HG03039 (cell line): ENCODE results near the gene LGI1.
A peak's percentile ranks its signal among the peaks of the same experiment; 100 is the strongest.

Source experiments
- ATAC-seq: cut with Tn5 transposase; IDR thresholded peaks from one replicate; pipeline ENCODE4 v1.9.1; 2021; ENCODE audit warnings: mild to moderate bottlenecking, moderate library complexity; ENCODE audit not compliant: unreplicated experiment

LGI1 gene

GRCh38 chr10:93757801-93758507 lies at the start of gene LGI1:
Gene LGI1 (plus strand): TSS chr10:93757936. CDS start chr10:93758145, 209 bp downstream.
- ATAC-seq = no peak

GRCh38 chr10:93710333-93710909 lies 47.3 kb upstream of the LGI1 start:
- ATAC-seq = no peak

- ATAC-seq = no peak
These were observed 45.8 kb upstream of the LGI1 start for GRCh38 chr10:93711891-93712290.

- no peak for ATAC-seq
These were observed 45.1 kb upstream of the LGI1 start for GRCh38 chr10:93712593-93712992.

- peak; percentile 89 for ATAC-seq
These were observed 42.4 kb upstream of the LGI1 start for GRCh38 chr10:93715345-93715744.

GRCh38 chr10:93716766-93717165 lies 41.0 kb upstream of the LGI1 start:
- no peak for ATAC-seq

GRCh38 chr10:93718937-93719725 lies 38.6 kb upstream of the LGI1 start:
- peak; percentile 36 for ATAC-seq

- no peak for ATAC-seq
These were observed 37.8 kb upstream of the LGI1 start for GRCh38 chr10:93719901-93720300.

GRCh38 chr10:93722550-93722949 lies 35.2 kb upstream of the LGI1 start:
- no peak for ATAC-seq

GRCh38 chr10:93723153-93723552 lies 34.6 kb upstream of the LGI1 start:
- no peak for ATAC-seq

GRCh38 chr10:93726024-93726423 lies 31.7 kb upstream of the LGI1 start:
- no peak for ATAC-seq

- ATAC-seq = no peak
These were observed 16.4 kb upstream of the LGI1 start for GRCh38 chr10:93741367-93741766.

- ATAC-seq = peak; percentile 86
These were observed 14.9 kb upstream of the LGI1 start for GRCh38 chr10:93742633-93743349.

GRCh38 chr10:93745408-93746065 lies 12.2 kb upstream of the LGI1 start:
- no peak for ATAC-seq

- ATAC-seq = no peak
These were observed 10.9 kb upstream of the LGI1 start for GRCh38 chr10:93746844-93747284.

GRCh38 chr10:93749218-93749799 lies 8.4 kb upstream of the LGI1 start:
- no peak for ATAC-seq

GRCh38 chr10:93751124-93751523 lies 6.6 kb upstream of the LGI1 start:
- ATAC-seq = no peak

GRCh38 chr10:93751832-93752231 lies 5.9 kb upstream of the LGI1 start:
- no peak for ATAC-seq

GRCh38 chr10:93752761-93753160 lies 5.0 kb upstream of the LGI1 start:
- no peak for ATAC-seq

GRCh38 chr10:93753621-93754250 lies 4.0 kb upstream of the LGI1 start:
- ATAC-seq = no peak
